AG09309 (cell line): ENCODE measurements around the gene MUC16.
"Not testable (repeated sequence)": the region's sequence is repeated elsewhere in the genome, so short reads cannot be mapped to it uniquely, and the experiment has no call there.

Experiments used
- DNase-seq: peaks from one replicate; pipeline ENCODE4 v3.0.0-alpha.2; 2010; ENCODE audit warnings: low read depth
- H3K4me3 ChIP-seq: 2 replicates; pipeline ENCODE4 v1.5.1; 2011; ENCODE audit warnings: mild to moderate bottlenecking, low read depth, low read length, moderate library complexity; ENCODE audit not compliant: control insufficient read depth
- CTCF ChIP-seq: IDR thresholded peaks from 2 replicates; pipeline ENCODE4 v1.5.1; 2011; ENCODE audit warnings: mild to moderate bottlenecking, low read depth, low read length, inconsistent platforms; ENCODE audit not compliant: insufficient read depth, control insufficient read depth; ENCODE audit errors: missing control alignments

MUC16 gene

GRCh38 chr19:9009935-9010651, at the start of gene MUC16:
Gene MUC16, minus strand, starts transcription at chr19:9010409.
- DNase-seq, result no peak
- no peak within 1 kb of the TSS for H3K4me3 ChIP-seq
- no peak for TF ChIP-seq CTCF

DNA sequence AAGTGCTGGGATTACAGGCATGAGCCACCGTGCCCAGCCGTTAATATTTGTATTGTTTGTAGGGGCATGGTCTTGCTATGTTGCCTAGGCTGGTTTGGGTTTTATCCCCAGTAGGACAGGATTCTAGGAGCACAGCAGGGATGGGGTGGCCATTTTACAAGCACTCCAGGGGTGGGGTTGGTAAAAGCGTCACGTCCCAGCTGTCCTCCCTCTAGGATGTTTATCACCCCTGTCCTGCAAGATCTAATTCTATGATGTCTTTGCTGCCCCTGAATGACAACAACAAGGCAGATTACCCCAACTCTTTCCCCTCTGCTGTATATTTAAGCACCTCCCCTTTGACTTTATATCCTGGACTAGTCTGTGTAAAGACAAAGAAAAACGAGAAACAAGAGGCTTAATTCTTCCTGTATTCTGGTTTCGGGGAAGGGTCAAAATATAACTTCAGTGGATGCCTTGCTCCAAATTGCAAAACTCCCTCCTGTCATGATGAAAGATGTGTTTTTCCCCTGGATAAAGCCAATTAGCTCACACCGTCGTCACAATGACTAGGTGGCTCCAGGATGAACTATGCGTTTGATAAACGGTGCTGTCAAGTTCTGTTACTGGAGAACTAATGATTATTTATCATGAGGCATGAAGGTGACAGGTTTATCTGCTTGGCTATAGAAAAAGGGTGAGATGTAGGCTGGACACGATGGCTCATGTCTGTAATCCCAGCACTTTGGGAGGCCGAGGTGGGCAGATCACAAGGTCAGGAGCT, 48.9 kb upstream of the MUC16 start:
- no peak for DNase-seq
- no peak for TF ChIP-seq CTCF
- no peak overlapping the region for H3K4me3 ChIP-seq

DNA sequence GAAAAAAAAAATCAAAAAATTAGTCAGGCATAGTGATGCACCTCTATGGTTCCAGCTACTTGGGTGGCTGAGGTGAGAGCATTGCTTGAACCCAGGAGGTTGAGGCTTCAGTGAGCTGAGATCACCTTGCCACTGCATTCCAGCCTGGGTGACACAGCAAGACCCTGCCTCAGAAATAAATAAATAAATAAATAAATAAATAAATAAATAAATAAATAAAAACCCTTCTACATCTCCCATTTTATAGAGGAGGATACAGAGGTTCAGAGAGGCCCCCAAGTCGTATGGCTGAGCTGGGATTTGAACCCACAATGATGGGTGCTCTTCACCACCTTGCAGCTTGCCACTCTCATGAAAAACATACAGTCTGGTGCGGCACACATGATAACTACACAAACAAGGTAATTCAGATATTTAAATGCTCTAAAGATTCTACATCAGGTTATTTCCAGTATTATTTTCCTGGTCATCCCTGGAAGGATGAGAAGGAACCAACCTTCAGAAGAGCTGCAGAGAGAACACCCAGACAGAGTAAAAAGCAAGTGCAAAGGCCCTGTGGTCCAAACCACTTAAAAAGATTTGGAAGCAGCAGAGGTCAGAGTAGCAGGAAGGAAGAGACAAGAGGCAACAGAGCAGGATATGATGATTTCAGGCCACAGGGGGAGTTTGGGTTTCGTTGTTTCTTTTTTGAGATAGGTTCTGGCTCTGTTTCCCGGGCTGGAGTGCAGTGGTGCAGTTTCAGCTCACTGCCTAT, 47.5 kb upstream of the MUC16 start:
- DNase-seq, result no peak
- H3K4me3 ChIP-seq, result no peak overlapping the region
- no peak for TF ChIP-seq CTCF

GRCh38 chr19:9056131-9056530, 45.9 kb upstream of the MUC16 start:
- not testable (repeated sequence) for H3K4me3 ChIP-seq

GRCh38 chr19:9054765-9055164, 44.6 kb upstream of the MUC16 start:
- DNase-seq, result no peak
- no peak overlapping the region for H3K4me3 ChIP-seq
- TF ChIP-seq CTCF, result no peak

More at GRCh38 chr19:9056131-9056530, 45.9 kb upstream of the MUC16 start:
- DNase-seq, result not testable (repeated sequence)

GRCh38 chr19:9054207-9054606, 44.0 kb upstream of the MUC16 start:
- no peak for DNase-seq
- no peak for TF ChIP-seq CTCF
- no peak overlapping the region for H3K4me3 ChIP-seq

GRCh38 chr19:9053674-9054073, 43.5 kb upstream of the MUC16 start:
- not testable (repeated sequence) for H3K4me3 ChIP-seq

More at GRCh38 chr19:9053674-9054073, 43.5 kb upstream of the MUC16 start:
- not testable (repeated sequence) for DNase-seq
